Body of pancreas (tissue), 4 donors: ENCODE data around the gene MEPE. TPM values are rescaled to one million over a fixed set of nuclear protein-coding genes. Genes with fewer than 3 reads are reported as not detected.

Source experiments
- ATAC-seq: fragments of 150-250 bp; one replicate; pipeline ENCODE4 v1.9.1; 2016
- DNase-seq, 4 donors: peaks; one replicate each; pipeline ENCODE4 v3.0.0-alpha.2; 2019
- H3K27ac ChIP-seq, 4 donors: fragments of 200-600 bp; sonication (generic); 1 replicate in 3 of 4; 2 replicates in 1 of 4; pipeline versions ENCODE4 v1.5.1 to v1.6.1; 2016 to 2019; ENCODE audit warnings: mild to moderate bottlenecking in 1 of 4, mixed read lengths in 1 of 4, moderate library complexity in 1 of 4
- H3K27me3 ChIP-seq, 2 donors: fragments of 200-600 bp; sonication (generic); one replicate each; pipeline ENCODE4 v1.6.0; 2016; ENCODE audit warnings: mild to moderate bottlenecking in 1 of 2
- H3K36me3 ChIP-seq, 2 donors: fragments of 200-600 bp; sonication (generic); replicated peaks in 1 of 2; 2 replicates each; pipeline ENCODE4 v1.5.1; 2016; ENCODE audit warnings: low read depth in 2 of 2; ENCODE audit not compliant: insufficient read depth in 1 of 2
- H3K4me1 ChIP-seq: fragments of 200-600 bp; sonication (generic); one replicate; pipeline ENCODE4 v1.6.0; 2016
- H3K4me3 ChIP-seq, 2 donors: fragments of 200-600 bp; sonication (generic); 1 replicate in 1 of 2; 2 replicates in 1 of 2; pipeline ENCODE4 v1.5.1; 2016 to 2019
- H3K9me3 ChIP-seq, 3 donors: fragments of 200-600 bp; sonication (generic); 1 replicate in 2 of 3; 2 replicates in 1 of 3; pipeline ENCODE4 v1.5.1; 2016
- POLR2A ChIP-seq, 3 donors: fragments of 450-650 bp; IDR thresholded peaks; one replicate each; pipeline ENCODE4 v1.6.1; 2016; ENCODE audit warnings: antibody characterized with exemption in 3 of 3, mild to moderate bottlenecking in 2 of 3
- WGBS, 2 donors: methylation state at CpG; one replicate each; pipeline ENCODE4 v1.1.5; 2017; 5-methylcytosine and 5-hydroxymethylcytosine counted together
- intact Hi-C: fragments of 100-400 bp; cut with DNase I; formaldehyde crosslinking; loops from one replicate; pipeline ENCODE4 v1.15.1; 2023
- total RNA-seq, 2 donors: library from RNA; depleted of rRNA; stranded (reverse); fragments of >200 nt; gene quantifications; one replicate each; pipeline ENCODE4 v1.1.0, GENCODE V29; 2016
- TF ChIP-seq, protein P1 (sequence below), 7 experiments: fragments of 450-650 bp in 4 of 7; fragments of 200-600 bp in 3 of 7; sonication (generic) in 3 of 7; IDR thresholded peaks; one replicate each; pipeline ENCODE4 v1.5.1; 2016 to 2019; ENCODE audit warnings: antibody characterized with exemption in 7 of 7

Gene MEPE
- total RNA-seq, 2 donors from 2014 or later, result not detected

DNA sequence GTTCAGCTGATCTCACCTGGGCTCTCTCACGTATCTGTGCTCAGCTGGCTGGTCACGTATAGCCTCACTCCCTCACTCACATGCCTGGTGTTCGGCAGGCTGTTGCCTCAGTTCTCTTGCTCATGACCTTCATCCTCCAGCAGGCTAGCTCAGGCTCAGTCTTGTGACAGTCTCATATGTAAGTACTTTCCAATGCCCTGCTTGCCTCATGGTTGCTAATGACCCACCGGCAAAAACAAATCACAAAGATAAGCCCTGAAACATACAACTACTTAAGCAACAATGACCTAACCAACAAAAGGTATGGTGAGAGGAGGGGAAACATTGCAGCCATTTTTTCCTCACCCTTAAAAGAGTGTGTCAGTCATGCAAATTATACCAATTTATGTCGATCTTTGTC, 25.0 kb downstream of the MEPE start:
- TF ChIP-seq, protein P1, sequence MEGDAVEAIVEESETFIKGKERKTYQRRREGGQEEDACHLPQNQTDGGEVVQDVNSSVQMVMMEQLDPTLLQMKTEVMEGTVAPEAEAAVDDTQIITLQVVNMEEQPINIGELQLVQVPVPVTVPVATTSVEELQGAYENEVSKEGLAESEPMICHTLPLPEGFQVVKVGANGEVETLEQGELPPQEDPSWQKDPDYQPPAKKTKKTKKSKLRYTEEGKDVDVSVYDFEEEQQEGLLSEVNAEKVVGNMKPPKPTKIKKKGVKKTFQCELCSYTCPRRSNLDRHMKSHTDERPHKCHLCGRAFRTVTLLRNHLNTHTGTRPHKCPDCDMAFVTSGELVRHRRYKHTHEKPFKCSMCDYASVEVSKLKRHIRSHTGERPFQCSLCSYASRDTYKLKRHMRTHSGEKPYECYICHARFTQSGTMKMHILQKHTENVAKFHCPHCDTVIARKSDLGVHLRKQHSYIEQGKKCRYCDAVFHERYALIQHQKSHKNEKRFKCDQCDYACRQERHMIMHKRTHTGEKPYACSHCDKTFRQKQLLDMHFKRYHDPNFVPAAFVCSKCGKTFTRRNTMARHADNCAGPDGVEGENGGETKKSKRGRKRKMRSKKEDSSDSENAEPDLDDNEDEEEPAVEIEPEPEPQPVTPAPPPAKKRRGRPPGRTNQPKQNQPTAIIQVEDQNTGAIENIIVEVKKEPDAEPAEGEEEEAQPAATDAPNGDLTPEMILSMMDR (IDR thresholded peaks at IDR 0.05), result no peak
- TF ChIP-seq POLR2A (IDR thresholded peaks at IDR 0.05), result no peak

DNA sequence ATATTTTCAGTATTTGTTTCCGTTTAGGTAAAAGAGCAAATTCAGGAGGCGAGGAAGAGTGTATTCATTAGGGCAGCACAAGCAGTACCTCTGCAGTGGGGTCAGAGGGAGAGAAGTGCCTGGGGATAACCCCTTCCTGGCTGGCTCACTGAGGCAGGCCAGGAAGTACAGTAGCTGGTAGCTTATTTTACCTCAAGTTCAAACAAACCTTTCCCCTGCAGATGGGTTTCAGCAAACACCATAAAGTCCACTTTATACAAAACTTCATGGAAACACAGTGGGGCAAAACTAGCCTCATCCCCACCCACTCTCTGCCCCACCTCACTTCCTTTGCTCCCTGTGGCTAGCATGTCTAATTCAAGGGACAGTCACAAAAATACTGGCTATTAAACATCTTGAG, 29.5 kb downstream of the MEPE start:
- Histone ChIP-seq H3K27me3 (no peaks in the 10 kb centered on the region), H3K4me1 (peaks cover 22% of the 10 kb centered on the region), H3K4me3 (no peak overlapping the region), H3K9me3 (no peaks in the 10 kb centered on the region), H3K36me3 (no peaks in the 10 kb centered on the region), H3K27ac (no peak overlapping the region)
- no peak for TF ChIP-seq POLR2A (IDR thresholded peaks at IDR 0.05)
- TF ChIP-seq, protein P1 (IDR thresholded peaks at IDR 0.05), result no peak
- intact Hi-C loops, result no loop called here
- DNase-seq (no peak), ATAC-seq (no peak)
- 76 to 90% methylated on average over 2 of the region's 2 CpGs for WGBS, 2 donors

More for the DNA sequence above, 25.0 kb downstream of the MEPE start:
- DNase-seq, result no peak
- Histone ChIP-seq H3K9me3 (no peaks in the 10 kb centered on the region), H3K36me3 (no peaks in the 10 kb centered on the region), H3K4me1 (peaks cover 10% of the 10 kb centered on the region), H3K27me3 (no peaks in the 10 kb centered on the region), H3K27ac (no peak overlapping the region), H3K4me3 (no peak overlapping the region)
- WGBS, 2 donors, result 43 to 48% methylated on average over 5 of the region's 5 CpGs
- intact Hi-C loops, result loop anchor here (10.0 kb wide), 1 partner anchor 357 kb away; no protein-coding TSS in a partner anchor
- no peak for ATAC-seq

DNA sequence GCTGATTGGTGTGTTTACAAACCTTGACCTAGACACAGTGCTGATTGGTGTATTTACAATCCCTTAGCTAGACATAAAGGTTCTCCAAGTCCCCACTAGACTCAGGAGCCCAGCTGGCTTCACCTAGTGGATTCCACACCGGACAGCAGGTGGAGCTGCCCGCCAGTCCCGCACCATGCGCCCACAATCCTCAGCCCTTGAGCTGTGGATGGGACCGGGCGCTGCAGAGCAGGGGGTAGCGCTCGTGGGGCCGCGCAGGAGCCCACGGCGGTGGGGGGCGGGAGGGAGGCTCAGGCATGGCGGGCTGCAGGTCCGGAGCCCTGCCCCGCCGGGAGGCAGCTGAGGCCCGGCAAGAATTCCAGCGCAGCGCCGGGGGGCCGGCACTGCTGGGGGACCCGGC, 30.7 kb downstream of the MEPE start:
- WGBS, 2 donors, result 90% methylated on average over 23 of the region's 23 CpGs; no CpG with 5 or more reads in 1 of the 2 donors
- Histone ChIP-seq H3K27ac (no peak overlapping the region), H3K4me3 (no peak overlapping the region), H3K36me3 (no peaks in the 10 kb centered on the region), H3K27me3 (no peaks in the 10 kb centered on the region), H3K4me1 (peaks cover 22% of the 10 kb centered on the region), H3K9me3 (no peaks in the 10 kb centered on the region)
- intact Hi-C loops, result no loop called here
- no peak for DNase-seq
- ATAC-seq, result no peak
- TF ChIP-seq POLR2A (IDR thresholded peaks at IDR 0.05), result no peak
- TF ChIP-seq, protein P1 (IDR thresholded peaks at IDR 0.05), result no peak

DNA sequence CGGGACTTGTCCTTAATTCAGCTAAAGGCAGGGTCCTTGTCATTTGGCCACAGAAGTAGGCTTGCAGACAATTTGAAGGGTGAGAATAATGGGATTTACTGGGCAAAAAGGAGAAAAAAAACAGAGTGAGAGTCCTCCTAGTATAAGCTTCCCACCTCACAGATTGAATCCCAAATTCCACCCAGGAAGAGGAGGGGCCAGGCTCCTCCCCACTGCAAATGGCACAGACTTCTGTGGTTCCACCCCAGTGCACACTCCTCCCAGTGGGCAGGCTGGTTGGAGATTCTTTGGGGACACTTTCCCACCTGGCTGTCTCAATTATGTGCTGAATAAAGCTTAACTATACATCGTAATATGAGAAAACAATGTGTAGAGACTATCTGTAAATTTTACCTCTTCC, 31.6 kb downstream of the MEPE start:
- intact Hi-C loops, result no loop called here
- no peak overlapping the region for H3K4me3 ChIP-seq
- 93 to 100% methylated on average over 2 of the region's 2 CpGs for WGBS, 2 donors
- DNase-seq, result no peak
- TF ChIP-seq, protein P1 (IDR thresholded peaks at IDR 0.05), result no peak
- no peak for TF ChIP-seq POLR2A (IDR thresholded peaks at IDR 0.05)
- H3K9me3 ChIP-seq, result no peaks in the 10 kb centered on the region
- no peak for ATAC-seq
- peak overlapping the region in 3 of 4 donors; percentile 17 to 80 (median 63) for H3K27ac ChIP-seq
- H3K4me1 ChIP-seq, result peaks cover 22% of the 10 kb centered on the region
- H3K36me3 ChIP-seq, result no peaks in the 10 kb centered on the region
- H3K27me3 ChIP-seq, result no peaks in the 10 kb centered on the region

DNA sequence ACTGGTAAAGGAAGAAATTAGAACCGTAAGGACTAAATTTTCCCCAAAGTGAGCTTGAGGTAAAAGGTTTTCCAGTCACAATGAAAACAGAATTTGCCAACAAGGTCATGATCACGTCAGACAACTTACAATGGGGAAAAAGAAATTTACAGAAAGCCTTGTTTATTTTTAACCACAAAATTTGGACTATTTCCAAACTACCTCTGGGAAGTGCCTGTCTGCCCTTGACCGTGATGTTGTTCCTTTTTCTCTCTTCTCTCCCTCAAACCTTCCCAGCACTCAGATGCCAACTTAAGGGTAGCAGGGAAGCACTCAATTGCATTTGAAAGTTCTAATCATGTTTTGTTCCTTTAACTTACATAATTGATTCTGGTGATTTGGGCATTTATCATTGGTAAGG, 32.5 kb downstream of the MEPE start:
- Histone ChIP-seq H3K4me1 (peaks cover 22% of the 10 kb centered on the region), H3K9me3 (no peaks in the 10 kb centered on the region), H3K27ac (peak overlapping the region in 3 of 4 donors; percentile 57 to 80 (median 63)), H3K27me3 (no peaks in the 10 kb centered on the region), H3K36me3 (no peaks in the 10 kb centered on the region), H3K4me3 (no peak overlapping the region)
- DNase-seq, result no peak
- intact Hi-C loops, result no loop called here
- 16 to 19% methylated on average over 3 of the region's 3 CpGs for WGBS, 2 donors
- peak; percentile 53 for ATAC-seq
- TF ChIP-seq, protein P1 (IDR thresholded peaks at IDR 0.05), result no peak
- no peak for TF ChIP-seq POLR2A (IDR thresholded peaks at IDR 0.05)
